ENCODE measurements around the gene PCDHGA9.
A peak's percentile ranks its signal among the peaks of the same experiment; 100 is the strongest.
"Not testable (repeated sequence)": the region's sequence is repeated elsewhere in the genome, so short reads cannot be mapped to it uniquely, and the experiment has no call there.

PCDHGA9 gene

GRCh38 chr5:141417494-141418172 lies 15.1 kb downstream of the PCDHGA9 start, which contains the start of gene PCDHGB7:
Gene PCDHGB7 (plus strand): TSS chr5:141417677. CDS start chr5:141417860, 183 bp downstream.
- peak; percentile 82 for DNase-seq (ENCODE audit: low spot score)
- peak; percentile 52 for TF ChIP-seq CTCF (IDR thresholded peaks at IDR 0.05; ENCODE audit: borderline replicate concordance, control extremely low read depth, extremely low read depth, insufficient read depth, missing control alignments)
- in situ Hi-C loops (cut with MboI; ENCODE audit: low sequenced_read_pairs, unreplicated experiment) = not testable (repeated sequence)

- no peak for TF ChIP-seq CTCF (IDR thresholded peaks at IDR 0.05; ENCODE audit: borderline replicate concordance, control extremely low read depth, extremely low read depth, insufficient read depth, missing control alignments)
- in situ Hi-C loops (cut with MboI; ENCODE audit: low sequenced_read_pairs, unreplicated experiment) = no loop called here
- no peak for DNase-seq (ENCODE audit: low spot score)
Measured at GRCh38 chr5:141419074-141419880, 16.7 kb downstream of the PCDHGA9 start.

GRCh38 chr5:141420855-141421488 lies 18.4 kb downstream of the PCDHGA9 start, which contains the start of gene PCDHGA11:
Gene PCDHGA11 (plus strand): TSS chr5:141421051. CDS start chr5:141421228, 177 bp downstream.
- in situ Hi-C loops (cut with MboI; ENCODE audit: low sequenced_read_pairs, unreplicated experiment) = loop anchor here (5.0 kb wide), 1 partner anchor 136 kb away; no protein-coding TSS in a partner anchor
- TF ChIP-seq CTCF (IDR thresholded peaks at IDR 0.05; ENCODE audit: borderline replicate concordance, control extremely low read depth, extremely low read depth, insufficient read depth, missing control alignments) = peak; percentile 71
- DNase-seq (ENCODE audit: low spot score) = peak; percentile 76

GRCh38 chr5:141421489-141421855 lies 18.9 kb downstream of the PCDHGA9 start:
- DNase-seq (ENCODE audit: low spot score) = no peak
- no peak for TF ChIP-seq CTCF (IDR thresholded peaks at IDR 0.05; ENCODE audit: borderline replicate concordance, control extremely low read depth, extremely low read depth, insufficient read depth, missing control alignments)
- in situ Hi-C loops (cut with MboI; ENCODE audit: low sequenced_read_pairs, unreplicated experiment) = loop anchor here (5.0 kb wide), 1 partner anchor 136 kb away; no protein-coding TSS in a partner anchor

- no peak for TF ChIP-seq CTCF (IDR thresholded peaks at IDR 0.05; ENCODE audit: borderline replicate concordance, control extremely low read depth, extremely low read depth, insufficient read depth, missing control alignments)
- DNase-seq (ENCODE audit: low spot score) = no peak
- in situ Hi-C loops (cut with MboI; ENCODE audit: low sequenced_read_pairs, unreplicated experiment) = loop anchor here (5.0 kb wide), 1 partner anchor 134 kb away; no protein-coding TSS in a partner anchor
Measured at GRCh38 chr5:141422742-141423291, 20.2 kb downstream of the PCDHGA9 start.
